ENCODE data around the gene RBMX. TPM values are rescaled to one million over a fixed set of nuclear protein-coding genes. Genes with fewer than 3 reads are reported as not detected.

The RBMX gene
- total RNA-seq, 1 experiment from 2014 or later = 414 TPM

DNA sequence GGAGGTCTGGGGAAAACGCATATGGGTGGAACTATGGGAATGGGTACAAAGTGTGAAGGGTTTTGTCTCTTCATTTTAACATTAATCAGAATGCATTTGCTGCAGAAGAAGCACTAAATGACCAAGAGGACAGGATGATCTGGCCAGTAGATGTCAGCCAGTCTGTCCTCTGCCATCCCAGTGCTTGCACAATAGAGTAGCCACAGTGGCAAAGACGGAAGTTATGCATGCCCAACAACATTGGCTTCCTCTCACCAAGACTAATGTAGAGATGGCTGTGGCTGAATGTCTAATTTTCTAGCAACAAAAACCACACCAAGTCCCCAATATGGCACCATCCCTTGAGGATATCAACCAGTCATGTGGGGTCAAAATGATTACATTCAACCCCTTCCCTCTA is 54.8 kb downstream of the RBMX start:
- H2AFZ ChIP-seq (ENCODE audit: low read length) = no peak overlapping the region
- H3K56ac ChIP-seq (ENCODE audit: insufficient read length, low read depth, low read length) = no peak overlapping the region
- H3K23ac ChIP-seq (ENCODE audit: insufficient read length, low read depth, low read length) = no peak overlapping the region
- H4K20me1 ChIP-seq (ENCODE audit: control insufficient read depth, insufficient read depth, insufficient read length) = no peaks in the 10 kb centered on the region
- no peak overlapping the region for H2BK12ac ChIP-seq (ENCODE audit: insufficient read length, low read depth, low read length)
- no peak overlapping the region for H2BK20ac ChIP-seq (ENCODE audit: low read depth, low read length, poor library complexity, severe bottlenecking)
- H3K79me1 ChIP-seq (ENCODE audit: insufficient read depth, low read depth, low read length, poor library complexity, severe bottlenecking) = no peaks in the 10 kb centered on the region
- Mint-ChIP-seq H3K27me3 (ENCODE audit: low read depth) (no peaks in the 10 kb centered on the region), H3K4me1 (0 out of 4 replicates have a peak, but pooled peaks cover 0 to 2% of the 10 kb centered on the region in 2 experiments), H3K27ac (no peak overlapping the region), H3K4me3 (no peak overlapping the region), H3K9me3 (peaks cover 63 to 68% of the 10 kb centered on the region in 2 experiments), H3K36me3 (ENCODE audit: insufficient read depth in 1 of 3, low read depth in 3 of 3) (peaks cover 4 to 7% (median 5%) of the 10 kb centered on the region in 3 experiments; a peak in 4 of 7 replicates)
- H4K5ac ChIP-seq (ENCODE audit: insufficient read length, low read depth, low read length) = no peak overlapping the region
- H2AK5ac ChIP-seq (ENCODE audit: insufficient read length, low read length) = no peak overlapping the region
- H3K79me2 ChIP-seq (ENCODE audit: insufficient read depth, low read length) = no peaks in the 10 kb centered on the region
- H3T11ph ChIP-seq (ENCODE audit: low read length) = no peak overlapping the region
- no peak overlapping the region for H2BK15ac ChIP-seq (ENCODE audit: low read depth, low read length)
- H4K8ac ChIP-seq (replicated peaks; ENCODE audit: insufficient read length, low read depth, low read length) = no peak overlapping the region
- H3K27me3 ChIP-seq (ENCODE audit: insufficient read depth, low read length) = no peaks in the 10 kb centered on the region
- H3K23me2 ChIP-seq (ENCODE audit: insufficient read length, low read depth, low read length, poor library complexity, severe bottlenecking) = no peaks in the 10 kb centered on the region
- no peak overlapping the region for H2BK120ac ChIP-seq (ENCODE audit: low read depth, low read length, poor library complexity, severe bottlenecking)
- H3K14ac ChIP-seq (ENCODE audit: insufficient read depth, low read length) = no peak overlapping the region
- peaks cover 49% of the 10 kb centered on the region for H3K9me3 ChIP-seq (ENCODE audit: control insufficient read depth, low read depth, low read length)
- H3K27ac ChIP-seq (ENCODE audit: insufficient read length, low read depth, low read length) = no peak overlapping the region
- no CpG with 5 or more reads among the region's 2 CpGs for WGBS (ENCODE audit: extremely low coverage, insufficient read length, low lambda C conversion rate)
- H3K18ac ChIP-seq (ENCODE audit: insufficient read length, low read depth, low read length) = no peak overlapping the region
- no peak overlapping the region for H3K4ac ChIP-seq (ENCODE audit: low read depth, low read length)
- TF ChIP-seq, protein P1, sequence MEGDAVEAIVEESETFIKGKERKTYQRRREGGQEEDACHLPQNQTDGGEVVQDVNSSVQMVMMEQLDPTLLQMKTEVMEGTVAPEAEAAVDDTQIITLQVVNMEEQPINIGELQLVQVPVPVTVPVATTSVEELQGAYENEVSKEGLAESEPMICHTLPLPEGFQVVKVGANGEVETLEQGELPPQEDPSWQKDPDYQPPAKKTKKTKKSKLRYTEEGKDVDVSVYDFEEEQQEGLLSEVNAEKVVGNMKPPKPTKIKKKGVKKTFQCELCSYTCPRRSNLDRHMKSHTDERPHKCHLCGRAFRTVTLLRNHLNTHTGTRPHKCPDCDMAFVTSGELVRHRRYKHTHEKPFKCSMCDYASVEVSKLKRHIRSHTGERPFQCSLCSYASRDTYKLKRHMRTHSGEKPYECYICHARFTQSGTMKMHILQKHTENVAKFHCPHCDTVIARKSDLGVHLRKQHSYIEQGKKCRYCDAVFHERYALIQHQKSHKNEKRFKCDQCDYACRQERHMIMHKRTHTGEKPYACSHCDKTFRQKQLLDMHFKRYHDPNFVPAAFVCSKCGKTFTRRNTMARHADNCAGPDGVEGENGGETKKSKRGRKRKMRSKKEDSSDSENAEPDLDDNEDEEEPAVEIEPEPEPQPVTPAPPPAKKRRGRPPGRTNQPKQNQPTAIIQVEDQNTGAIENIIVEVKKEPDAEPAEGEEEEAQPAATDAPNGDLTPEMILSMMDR (conservative IDR thresholded peaks at IDR 0.05) = no peak
- no peak overlapping the region for H3K4me2 ChIP-seq (ENCODE audit: insufficient read depth, insufficient read length, low read length)
- no peak for DNase-seq
- H3K4me1 ChIP-seq (ENCODE audit: insufficient read depth, low read length) = no peaks in the 10 kb centered on the region
- no peak overlapping the region for H3K9ac ChIP-seq (ENCODE audit: extremely low read depth, insufficient read length, low read length)
- no peak overlapping the region for H4K91ac ChIP-seq (ENCODE audit: insufficient read length, low read depth, low read length)
- no peak overlapping the region for H2BK5ac ChIP-seq (ENCODE audit: insufficient read length, low read length)

Other genes starting within 250 kb of the RBMX start
- gene CD40LG, start 232.6 kb downstream of the RBMX start, total RNA-seq (2021) = not detected in 2 replicates
- 3.6 and 3.7 TPM in 2 replicates for gene ARHGEF6, start 99.8 kb downstream of the RBMX start, total RNA-seq (2021)
- not detected in 2 replicates for gene GPR101, start 153.3 kb upstream of the RBMX start, total RNA-seq (2021)